GM19240 (cell line): ENCODE data around the gene CDO1.
"Not testable (repeated sequence)": the region's sequence is repeated elsewhere in the genome, so short reads cannot be mapped to it uniquely, and the experiment has no call there.

ENCODE experiments used
- DNase-seq: peaks from one replicate; pipeline ENCODE4 v3.0.0; 2011; ENCODE audit warnings: low spot score; ENCODE audit not compliant: insufficient read length

CDO1 gene

GRCh38 chr5:115831163-115831768, 14.8 kb upstream of the CDO1 start:
- DNase-seq: no peak

DNA sequence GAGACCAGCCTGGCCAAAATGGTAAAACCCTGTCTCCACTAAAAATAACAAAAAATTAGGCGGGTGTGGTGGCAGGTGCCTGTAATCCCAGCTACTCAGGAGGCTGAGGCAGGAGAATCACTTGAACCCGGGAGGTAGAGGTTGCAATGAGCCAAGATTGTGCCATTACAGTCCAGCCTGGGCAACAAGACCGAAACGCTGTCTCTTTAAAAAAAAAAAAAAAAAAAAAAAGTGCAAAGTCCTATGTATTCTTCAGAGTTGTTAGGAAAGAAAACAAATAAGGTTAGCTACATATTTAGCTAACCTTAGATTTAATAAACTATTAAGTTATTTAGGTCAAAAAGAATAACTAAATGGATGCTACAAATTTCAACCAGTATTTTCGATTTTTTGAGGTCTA, 13.5 kb upstream of the CDO1 start:
- DNase-seq: no peak

DNA sequence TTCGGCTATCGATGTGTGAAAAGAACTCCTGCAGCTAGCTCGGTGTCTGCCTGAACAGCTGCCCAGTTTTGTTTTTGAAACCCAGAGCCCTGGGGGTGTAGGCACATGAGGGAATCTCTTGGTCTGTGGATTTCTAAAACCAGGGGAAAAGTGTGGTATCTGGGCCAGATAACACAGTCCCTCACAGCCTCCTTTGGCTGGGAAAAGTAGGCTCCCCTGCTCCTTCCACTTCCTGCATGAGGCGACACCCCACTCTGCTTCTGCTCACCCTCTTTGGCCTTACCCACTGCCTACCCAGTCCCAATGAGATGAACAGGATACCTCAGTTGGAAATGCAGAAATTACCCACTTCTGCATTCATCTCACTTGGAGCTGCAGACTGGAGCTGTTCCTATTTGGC, 9.5 kb upstream of the CDO1 start:
- no peak for DNase-seq

- DNase-seq: not testable (repeated sequence)
Measured at GRCh38 chr5:115824983-115825382, 8.5 kb upstream of the CDO1 start.

DNA sequence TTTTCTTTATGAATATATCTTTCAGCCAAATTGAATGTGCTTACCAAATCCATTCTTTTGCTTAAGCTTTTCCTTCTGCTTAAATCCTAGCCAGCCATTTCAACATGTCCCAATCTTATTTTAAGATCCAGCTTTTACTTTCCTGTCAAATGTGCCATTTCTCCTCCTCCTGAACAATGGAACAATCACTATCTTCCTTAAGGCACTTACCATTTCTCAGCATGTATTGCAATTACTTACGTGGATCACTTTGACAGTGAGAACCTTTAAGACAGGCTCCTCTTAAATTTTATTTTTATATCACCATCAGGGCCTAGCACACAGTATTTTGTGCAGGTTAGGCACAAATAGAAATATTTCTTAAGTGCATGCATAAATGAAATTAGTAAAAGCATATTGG, 4.4 kb upstream of the CDO1 start:
- DNase-seq: no peak

DNA sequence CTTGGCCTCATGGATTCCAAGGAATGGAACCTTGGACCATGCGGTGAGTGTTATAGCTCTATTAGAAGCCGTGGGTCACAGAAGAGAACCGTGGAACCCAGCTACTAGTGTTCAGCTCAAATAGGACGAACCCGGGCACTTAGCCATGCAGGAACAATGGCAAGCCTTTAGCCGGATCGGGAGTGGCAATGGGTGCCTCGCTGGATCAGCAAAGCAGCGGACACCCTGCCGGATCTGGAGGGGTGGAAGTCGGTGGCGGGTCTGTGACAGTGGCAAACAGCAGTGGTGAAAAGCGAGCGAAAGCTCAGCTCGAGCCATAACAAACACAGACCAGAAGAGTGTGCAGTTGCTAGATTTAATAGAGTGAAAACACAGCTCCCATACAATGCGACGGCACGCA, 2.4 kb upstream of the CDO1 start:
- no peak for DNase-seq

- no peak for DNase-seq
Measured at GRCh38 chr5:115817386-115817785, 927 bp upstream of the CDO1 start.

- no peak for DNase-seq
Measured at GRCh38 chr5:115815693-115816225, 700 bp downstream of the CDO1 start.

GRCh38 chr5:115815006-115815692, 1.3 kb downstream of the CDO1 start:
- no peak for DNase-seq

GRCh38 chr5:115813719-115814118, 2.7 kb downstream of the CDO1 start:
- no peak for DNase-seq

- DNase-seq: no peak
Measured at GRCh38 chr5:115812372-115812771, 4.1 kb downstream of the CDO1 start.

GRCh38 chr5:115811406-115811805, 5.1 kb downstream of the CDO1 start:
- DNase-seq: no peak

DNA sequence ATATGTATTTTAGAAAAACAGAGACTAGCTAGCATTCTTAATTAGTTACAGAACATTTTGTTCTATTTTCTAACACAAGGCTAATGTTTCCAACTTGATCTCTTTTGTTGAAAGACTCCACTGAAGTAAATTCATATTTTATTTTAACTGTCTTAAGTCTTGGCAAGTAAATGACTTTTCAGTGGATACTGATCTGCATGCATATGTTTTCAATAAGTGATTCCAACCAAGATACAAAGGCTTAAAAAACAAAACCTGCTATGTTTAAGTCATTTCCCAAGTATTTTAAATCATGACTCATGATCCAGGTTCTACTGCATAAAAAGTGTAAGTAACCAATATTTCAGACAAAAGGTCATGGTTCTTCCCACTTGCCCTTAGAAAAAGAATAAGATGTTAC, 5.7 kb downstream of the CDO1 start:
- DNase-seq: no peak

GRCh38 chr5:115809946-115810345, 6.5 kb downstream of the CDO1 start:
- DNase-seq: no peak

- not testable (repeated sequence) for DNase-seq
Measured at GRCh38 chr5:115808066-115808465, 8.4 kb downstream of the CDO1 start.

DNA sequence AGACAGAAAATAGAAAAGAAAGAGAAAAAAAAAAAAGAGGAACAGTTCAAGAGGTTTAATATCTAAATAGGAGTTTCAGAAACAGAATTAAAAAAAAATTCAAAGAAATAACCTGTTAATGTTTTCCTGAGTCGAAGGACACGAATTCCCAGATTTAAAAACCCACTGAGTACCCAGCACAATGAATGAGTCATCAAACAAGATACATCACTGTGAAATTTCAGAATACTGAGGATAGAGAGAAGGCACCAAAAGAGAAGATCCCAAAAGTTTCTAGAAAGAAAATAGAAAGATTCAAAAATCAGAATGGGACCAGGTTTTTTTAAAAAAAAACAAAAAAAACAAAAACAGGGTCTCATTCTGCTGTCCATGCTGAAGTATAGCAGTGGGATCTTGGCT, 8.8 kb downstream of the CDO1 start:
- DNase-seq: no peak

- DNase-seq: no peak
Measured at GRCh38 chr5:115806986-115807653, 9.3 kb downstream of the CDO1 start.

DNA sequence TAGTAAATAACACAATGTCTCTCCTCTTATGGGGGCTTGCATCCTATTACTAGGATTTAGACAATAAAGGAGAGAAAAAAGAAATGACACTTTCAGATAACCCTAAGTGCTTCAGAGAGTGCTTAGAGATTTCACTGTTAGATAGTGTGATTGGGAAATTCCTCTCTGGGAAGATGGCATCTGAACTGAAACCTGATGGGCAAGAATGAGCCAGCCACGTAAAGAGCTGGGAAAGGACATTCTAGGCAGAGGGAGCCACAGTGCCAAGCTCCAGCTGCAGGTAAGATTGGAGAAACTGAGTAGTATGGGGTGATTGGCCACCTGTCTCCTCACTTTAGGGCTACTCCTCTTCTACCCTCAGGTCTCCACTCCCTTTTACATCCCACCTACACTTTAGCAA, 14.5 kb downstream of the CDO1 start:
- DNase-seq: no peak

GRCh38 chr5:115801152-115801551, 15.3 kb downstream of the CDO1 start:
- DNase-seq: no peak

DNA sequence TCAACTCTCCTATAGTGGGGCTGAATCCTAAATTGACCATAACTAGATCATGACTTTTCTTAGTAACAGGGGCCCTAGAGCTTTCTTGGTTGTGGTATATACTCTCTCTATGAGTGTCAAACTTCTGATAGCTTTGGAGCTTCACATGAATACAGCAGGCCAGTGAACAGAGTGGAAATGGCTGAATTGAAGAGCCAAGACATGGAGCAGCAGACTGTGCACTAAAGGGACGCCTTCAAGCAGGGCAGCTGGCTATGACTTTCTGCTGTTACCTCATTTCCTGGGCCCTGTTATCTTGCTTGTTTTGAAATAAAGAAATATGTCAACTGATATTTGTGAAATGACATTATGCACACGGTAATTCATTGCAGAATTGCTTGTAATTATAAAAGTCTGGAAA, 16.4 kb downstream of the CDO1 start:
- DNase-seq: no peak

GRCh38 chr5:115798252-115798651, 18.2 kb downstream of the CDO1 start:
- no peak for DNase-seq

DNA sequence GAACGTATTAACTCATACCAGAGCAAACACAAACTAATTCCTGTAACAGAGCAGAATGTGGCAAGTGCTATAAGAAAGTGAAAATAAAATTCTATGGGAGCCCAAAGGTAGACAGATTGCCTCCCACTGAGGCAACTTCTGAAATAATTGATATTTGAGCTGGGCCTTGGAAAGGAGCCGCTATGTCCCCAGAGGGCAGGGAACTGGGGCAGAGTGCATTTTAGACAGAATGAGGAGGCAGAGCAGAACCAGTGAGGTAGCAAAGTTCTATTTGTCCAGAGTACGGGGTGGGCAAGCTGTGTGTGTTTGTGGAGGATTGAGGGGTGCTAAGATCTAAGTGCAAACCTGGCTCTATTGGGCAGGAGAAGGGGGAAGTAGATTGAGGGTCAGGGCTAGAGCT, 19.8 kb downstream of the CDO1 start:
- DNase-seq: no peak

DNA sequence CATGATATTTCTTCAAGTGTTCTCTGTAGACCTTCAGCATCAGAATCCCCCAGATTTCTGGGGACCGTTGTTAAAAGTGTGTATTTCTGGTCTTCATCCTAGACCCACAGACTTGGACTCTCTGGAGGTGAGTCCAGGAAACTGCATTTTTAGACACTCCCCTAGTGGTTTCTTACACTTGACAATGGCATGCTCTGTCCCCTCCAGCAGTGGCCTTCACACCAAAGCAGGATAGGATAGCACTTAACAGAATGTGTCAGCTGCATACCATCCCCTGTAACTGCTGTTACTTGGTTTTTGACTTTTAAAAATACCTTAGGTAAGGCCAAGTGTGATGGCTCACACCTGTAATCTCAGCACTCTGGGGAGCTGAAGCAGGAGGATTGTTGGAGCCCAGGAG, 20.8 kb downstream of the CDO1 start:
- DNase-seq: no peak
